DMS114 treated with DMSO at 0.1 percent for 48 hours (cell line): ENCODE measurements around the gene GSTO1.

ENCODE experiments used
- DNase-seq: peaks from one replicate; lab custom pipeline; 2025; ENCODE audit not compliant: unreplicated experiment; lab: John Stamatoyannopoulos, UW

The GSTO1 gene

DNA sequence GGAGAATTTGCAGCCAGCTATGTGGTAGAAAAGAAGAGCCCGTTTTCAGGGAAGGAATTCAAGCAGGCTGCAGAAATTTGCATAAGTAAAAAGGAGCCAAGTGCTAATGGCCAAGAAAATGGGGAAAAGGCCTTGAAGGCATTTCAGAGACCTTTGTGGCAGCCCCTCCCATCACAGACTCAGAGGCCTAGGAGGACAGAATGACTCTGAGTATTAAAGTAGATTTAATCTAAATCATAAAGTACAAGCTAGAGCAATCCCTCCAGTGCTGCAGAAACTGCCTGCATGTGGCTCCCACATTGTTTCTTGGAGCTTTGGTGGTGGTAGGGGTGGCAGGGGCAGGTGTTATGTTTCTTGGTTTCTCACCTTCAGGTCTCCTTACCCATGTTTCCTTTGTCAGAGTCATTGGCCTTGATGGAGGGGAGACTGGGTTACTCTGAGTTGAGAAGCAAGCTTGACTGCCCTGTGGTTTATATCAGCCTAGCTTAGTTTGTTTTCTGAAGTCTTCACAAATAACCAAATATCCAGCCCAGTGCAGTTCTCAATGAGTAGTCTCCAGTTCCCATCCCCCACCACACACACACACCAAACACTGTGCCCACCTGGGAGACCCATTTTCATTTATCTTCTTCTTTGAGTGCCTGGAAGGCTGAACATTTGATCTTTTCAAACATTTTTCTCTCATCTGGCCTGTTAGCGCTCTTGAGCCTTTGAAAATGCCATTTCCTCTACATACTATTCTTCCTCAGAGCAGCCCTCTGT is 49.1 kb downstream of the GSTO1 start:
- DNase-seq: no peak

DNA sequence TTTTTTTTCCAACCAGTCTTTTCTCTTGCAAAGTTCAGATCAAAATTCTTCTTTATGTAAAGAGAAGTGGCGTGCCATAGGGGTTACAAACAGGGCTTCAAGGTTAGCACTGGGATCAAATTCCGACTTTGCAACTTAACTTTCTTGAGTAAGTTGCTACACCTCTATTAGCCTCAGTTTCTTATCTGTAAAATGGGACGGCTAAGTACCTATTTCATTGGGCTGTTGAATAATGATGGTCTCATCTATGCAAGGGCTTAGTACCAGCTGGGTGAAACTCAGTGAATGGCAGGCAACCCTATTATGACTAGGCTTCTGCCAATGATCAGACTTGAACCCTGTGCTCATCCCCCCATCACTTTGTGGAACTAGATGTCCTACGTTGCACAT is 49.7 kb downstream of the GSTO1 start:
- DNase-seq: no peak

DNA sequence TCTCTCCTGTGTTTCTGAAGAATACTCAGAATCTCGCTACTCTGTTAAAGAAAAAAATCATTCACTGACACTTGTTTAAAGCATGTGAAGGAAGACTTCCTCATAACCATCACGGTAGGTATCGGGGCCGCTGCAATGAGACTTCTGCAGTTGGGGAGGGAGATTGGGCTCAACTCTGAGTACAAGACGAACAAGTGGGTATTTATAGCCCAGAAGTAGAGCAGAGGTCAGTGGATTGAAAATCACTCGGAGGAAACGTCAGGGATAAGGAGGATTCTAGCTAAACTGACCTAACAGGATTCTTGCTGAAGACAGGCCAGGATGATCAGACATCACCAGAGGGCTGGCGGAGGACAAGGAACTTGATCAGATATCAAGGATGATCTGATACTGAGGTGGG is 50.2 kb downstream of the GSTO1 start:
- DNase-seq: no peak

DNA sequence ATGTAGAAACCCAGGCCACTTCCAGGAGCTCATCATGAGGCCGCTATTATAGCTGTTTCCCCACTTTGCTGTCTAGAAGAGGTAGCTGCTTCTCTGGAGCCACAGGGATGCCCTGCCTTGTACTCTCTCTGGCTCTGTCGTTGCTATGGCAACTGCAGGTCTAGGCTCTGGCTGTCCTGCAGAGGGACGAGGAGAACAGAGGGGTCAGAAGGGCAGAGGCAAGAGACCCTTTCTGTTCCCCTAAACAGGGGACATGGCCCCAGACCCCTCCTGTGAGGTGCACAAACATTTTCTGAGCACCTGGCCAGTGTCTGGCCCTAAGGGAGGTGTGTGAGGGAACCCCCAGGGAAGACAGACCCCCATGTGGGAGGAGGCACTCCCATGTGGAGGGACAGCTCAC is 52.2 kb downstream of the GSTO1 start:
- no peak for DNase-seq

DNA sequence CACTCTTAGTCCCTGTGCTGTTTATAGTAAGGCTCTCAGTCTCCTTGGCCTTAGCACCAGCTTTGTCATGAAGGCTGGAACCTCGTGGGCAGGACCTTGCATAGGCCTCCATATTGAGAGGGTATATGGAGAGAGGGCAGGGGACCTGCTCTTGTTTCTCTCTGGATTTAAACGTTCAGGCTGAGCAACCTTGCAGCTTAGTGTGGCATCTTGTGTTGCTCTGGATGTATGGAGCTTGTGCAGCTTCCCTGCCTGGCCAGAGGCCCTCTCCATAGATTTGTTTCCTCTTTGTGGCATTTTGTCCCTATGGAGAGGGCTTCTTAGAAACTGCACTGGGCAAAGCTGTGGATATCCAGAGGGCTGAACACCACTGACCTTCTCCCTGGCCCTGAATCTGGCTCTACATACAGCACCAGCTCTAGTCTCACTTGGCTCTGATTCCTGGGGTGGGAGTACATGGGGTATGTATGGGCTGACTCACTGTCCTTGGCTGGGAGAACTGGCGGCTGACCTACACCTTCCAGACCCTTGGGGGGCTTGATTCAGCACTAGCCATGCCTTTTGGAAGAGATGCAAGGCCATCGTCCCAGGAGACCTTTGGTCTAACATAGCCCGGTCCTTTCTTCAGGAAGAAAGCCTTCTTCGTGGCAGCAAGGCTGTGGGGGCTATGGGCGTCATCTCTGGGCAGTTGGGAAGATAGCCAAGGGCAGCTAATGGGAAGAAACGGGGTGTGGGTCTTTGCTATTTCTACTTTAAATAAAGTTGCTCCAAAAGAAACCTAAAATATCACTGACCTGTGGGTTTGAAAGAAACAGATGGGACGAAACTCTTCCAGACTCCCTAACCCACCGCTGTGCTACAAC is 53.1 kb downstream of the GSTO1 start:
- DNase-seq: no peak

DNA sequence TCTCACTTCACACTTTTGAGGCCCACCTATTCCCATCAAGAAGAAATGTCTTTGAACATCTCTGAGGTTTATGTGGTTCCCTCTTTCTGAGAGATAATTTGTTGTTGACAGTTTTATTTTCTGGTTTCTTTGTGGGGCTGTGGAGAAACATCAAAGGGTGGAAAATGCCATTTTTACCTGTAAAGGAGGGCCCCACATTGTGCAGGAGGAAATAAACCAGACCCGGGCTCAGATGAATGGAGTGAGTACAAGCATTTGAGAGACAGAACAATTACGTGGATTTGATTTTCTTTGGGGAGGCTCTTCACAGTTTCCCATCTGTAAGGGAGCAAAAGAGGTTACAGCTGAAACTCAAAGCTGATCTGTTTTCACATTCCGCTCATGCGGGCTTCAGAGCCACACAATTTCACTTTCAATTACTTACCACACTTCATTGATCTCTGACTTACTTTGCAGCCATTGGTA is 53.8 kb downstream of the GSTO1 start:
- no peak for DNase-seq

DNA sequence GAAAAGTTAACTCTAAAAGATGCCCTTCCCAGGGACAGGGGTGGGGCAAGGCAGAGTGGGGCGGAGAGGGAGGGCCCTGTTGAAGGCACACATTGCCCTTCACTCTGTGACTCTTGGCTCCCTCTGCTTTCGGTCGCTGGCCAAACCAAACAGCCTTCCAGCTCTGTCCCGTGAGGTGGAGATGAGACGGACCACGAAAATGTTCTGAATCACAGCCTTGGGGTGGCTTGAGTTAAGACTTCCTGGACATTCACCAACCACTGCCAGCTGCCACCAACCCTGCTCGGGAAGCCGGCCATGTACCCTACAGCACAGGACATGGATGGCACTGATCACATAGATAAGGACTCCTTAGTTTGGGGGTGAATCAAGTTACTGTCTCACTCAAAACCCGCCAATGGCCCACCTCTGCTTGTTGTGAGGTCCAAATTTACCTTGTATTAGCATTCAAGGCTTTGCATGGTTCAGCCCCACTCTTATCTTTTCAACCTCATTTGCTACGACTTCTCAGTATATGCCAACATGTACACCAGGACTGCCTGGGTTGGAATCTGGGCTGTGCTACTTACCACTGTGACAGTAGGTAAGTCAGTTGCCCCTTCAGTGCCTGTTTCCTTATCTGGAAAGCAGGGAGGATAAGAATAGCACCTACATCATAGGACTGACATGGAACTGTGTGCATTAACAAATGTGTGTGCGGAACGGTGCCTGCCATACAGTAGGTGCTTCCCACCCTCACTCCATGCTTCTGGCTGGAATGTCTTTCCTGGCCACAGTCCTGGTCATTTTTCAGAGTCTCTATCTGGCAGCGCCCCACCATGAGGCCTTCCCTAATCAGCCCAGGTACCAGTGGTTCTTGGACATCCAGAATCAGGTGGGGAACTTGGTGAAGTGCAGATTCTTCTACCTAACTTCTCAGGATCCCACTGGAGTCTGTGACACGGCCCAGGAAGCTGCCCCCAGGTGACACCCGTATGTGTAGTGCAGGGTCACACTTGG is 55.6 kb downstream of the GSTO1 start:
- no peak for DNase-seq

DNA sequence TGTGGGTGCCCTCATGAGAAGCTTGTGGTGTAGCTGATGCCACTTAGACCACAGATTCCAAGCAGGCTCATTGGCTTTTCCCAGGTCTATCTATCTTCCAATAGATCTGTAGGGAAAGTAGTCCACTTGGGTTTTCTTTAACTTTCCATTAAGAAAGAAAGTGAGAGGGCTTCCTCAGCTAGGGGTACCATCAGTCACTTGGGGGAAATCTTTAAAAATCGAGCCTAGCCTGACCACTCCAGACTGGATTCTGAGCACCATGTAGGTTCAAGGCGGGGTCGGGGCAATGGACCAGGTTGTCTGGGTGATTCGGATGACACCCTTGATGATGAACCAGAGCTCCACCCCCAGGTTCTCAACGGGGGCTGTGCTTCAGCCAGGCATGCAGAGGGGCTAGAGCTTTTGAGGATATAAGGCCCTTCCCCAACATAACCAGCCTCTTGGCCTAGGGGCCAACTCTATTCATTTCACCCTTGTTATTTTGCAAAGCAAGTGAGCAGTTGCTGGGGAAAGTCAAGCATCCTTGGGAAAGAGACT is 56.6 kb downstream of the GSTO1 start:
- no peak for DNase-seq

DNA sequence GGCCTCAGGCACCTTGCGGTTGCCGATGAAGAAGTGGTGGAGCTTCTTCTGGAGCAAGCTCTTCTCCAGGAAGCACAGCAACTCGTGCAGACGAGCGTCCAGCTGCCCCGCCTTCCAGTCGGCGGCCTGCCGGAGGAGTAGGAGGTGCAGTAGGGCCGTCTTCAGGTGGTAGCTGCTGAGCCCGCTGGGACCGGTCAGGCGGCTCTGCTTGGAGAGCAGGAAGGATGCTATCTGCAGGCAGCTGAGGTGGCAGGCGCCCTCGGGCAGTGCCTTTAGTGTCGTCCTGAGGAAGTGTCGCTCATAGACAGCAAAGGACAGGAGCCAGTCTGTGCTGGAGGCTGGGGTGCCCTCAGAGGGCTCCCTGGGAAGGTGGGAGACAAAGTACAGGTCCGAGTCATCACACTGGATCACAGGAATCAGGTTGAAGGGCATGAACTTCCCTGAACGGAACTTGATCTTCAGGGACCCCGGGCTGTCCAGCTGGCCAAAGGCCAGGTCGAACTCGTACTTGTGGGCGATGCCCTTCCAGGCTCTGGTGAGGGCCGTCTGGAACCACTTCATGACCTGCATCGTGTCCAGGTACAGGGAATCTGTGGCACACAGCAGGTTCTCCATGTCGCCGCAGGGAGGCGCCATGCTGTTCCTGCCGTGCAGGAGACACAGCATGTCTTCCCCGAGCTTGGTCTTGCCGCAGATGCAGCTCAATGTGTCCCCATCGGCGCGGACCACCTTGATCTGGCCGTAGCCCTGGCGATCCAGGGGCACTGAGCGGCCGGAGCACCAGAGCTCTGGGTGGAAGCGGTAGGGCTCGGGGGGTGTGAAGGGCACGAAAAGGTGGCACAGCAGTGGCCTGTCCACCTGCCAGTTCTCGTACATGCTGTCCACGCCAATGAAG is 60.1 kb downstream of the GSTO1 start:
- no peak for DNase-seq

DNA sequence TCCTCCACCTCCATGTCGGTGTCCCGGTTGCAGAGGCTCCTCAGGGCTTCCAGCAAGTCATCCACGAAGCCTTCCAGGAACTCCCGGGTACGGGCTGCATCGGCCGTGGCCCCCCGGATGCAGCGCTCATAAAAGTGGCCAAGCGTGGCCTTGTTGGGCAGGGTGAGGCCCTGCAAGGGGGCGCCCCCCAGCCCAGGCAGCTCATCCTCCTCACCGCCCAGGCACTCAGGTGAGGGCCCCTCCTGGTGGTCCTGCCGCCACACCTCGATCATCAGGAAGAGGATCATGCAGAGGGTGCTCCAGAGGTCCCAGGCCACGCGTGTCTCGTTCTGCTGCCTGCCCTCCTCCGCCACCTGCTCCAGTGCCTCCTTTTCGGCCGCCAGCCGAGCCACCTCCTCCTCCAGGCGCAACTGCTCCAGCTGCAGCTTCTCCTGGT is 60.8 kb downstream of the GSTO1 start:
- no peak for DNase-seq

DNA sequence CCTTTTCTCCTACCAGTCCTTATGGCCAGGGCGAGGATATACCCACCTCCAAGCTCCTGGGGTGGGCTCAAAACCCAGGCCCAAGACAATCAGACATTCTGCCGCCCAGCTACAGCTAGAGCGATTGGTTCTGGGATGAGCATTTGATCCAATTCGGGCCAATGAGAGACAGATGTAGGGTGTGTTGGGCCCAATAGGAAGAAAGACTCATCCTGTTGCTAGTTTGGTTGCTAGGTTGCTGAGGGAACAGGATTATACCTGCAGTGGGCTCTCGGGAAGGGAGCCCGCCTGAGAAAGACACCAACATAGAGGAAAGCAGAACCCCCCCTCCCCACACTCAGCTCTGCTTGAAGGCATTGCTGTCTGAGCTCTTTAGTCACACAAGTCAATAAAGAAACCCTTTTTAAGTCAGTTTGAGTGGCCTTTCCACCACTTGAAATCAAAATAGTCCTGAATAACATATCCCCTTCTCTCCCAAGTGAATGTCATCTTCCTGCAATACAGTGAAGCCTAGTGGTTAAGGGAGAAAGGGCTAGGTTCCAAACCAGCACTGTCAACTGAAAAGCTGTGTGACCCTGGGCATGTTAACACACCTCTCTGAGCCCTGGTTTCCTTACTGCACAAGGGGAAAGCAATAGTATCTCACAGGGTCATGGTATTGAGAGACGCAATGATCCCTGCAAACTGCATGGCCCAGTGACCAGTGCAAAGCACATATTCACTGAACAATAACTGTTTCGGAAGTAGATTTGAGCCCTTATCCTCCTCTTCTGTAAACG is 61.8 kb downstream of the GSTO1 start:
- no peak for DNase-seq
